Endothelial cell of umbilical vein (primary cell): ENCODE results near the gene VPS8. TPM values are rescaled to one million over a fixed set of nuclear protein-coding genes. Genes with fewer than 3 reads are reported as not detected.

ENCODE experiments used
- BruUV-seq: library from RNA; stranded (reverse); fragments of 400-500 nt; replicated peaks from 2 replicates; lab custom pipeline; 2021; lab: Mats Ljungman, UMichigan
- CTCF ChIA-PET: fragments of 300-600, 350-600 bp; sonication (Branson Sonifier 250); formaldehyde crosslinking; loops from one replicate; lab custom pipeline; 2021; ENCODE audit warnings: antibody characterized with exemption, inconsistent platforms; lab: Charles Lee
- POLR2A ChIA-PET: fragments of 300-600, 350-600 bp; sonication (Branson Sonifier 250); formaldehyde crosslinking; loops from one replicate; lab custom pipeline; 2021; ENCODE audit warnings: antibody characterized with exemption, inconsistent platforms; lab: Charles Lee
- DNase-seq: peaks from one replicate; pipeline ENCODE4 v3.0.0-alpha.2; 2011; ENCODE audit warnings: low read depth, low spot score
- FAIRE-seq: peaks from 2 replicates; lab custom pipeline; 2011; peaks lifted over from hg19 to GRCh38; lab: Jason Lieb, UNC
- H2AFZ ChIP-seq: 2 replicates; pipeline ENCODE4 v1.6.0; 2012; ENCODE audit warnings: low read depth, low read length, control low read depth, inconsistent platforms
- H3K27ac ChIP-seq: 2 replicates; pipeline ENCODE4 v1.5.1; 2011; ENCODE audit warnings: low read depth, mild to moderate bottlenecking, control low read depth, low read length, moderate library complexity; ENCODE audit not compliant: insufficient read depth
- H3K27me3 ChIP-seq, 2 experiments: 2 replicates each; pipeline versions ENCODE4 v1.6.0 to v1.6.1; 2011; ENCODE audit warnings: low read length in 2 of 2, mixed read lengths in 1 of 2; ENCODE audit not compliant: control insufficient read depth in 2 of 2, insufficient read depth in 2 of 2
- H3K36me3 ChIP-seq, 2 experiments: 2 replicates in 1 of 2; 3 replicates in 1 of 2; pipeline ENCODE4 v1.5.1; 2011; ENCODE audit warnings: low read length in 2 of 2, mild to moderate bottlenecking in 1 of 2, moderate library complexity in 1 of 2; ENCODE audit not compliant: control insufficient read depth in 2 of 2, insufficient read depth in 2 of 2; ENCODE audit errors: extremely low read depth in 1 of 2
- H3K4me1 ChIP-seq: 3 replicates; pipeline ENCODE4 v1.5.1; 2011; ENCODE audit warnings: mild to moderate bottlenecking, low read length; ENCODE audit not compliant: control insufficient read depth, insufficient read depth; ENCODE audit errors: extremely low read depth
- H3K4me2 ChIP-seq: 2 replicates; pipeline ENCODE4 v1.6.1; 2011; ENCODE audit warnings: low read length, control low read depth, mixed read lengths; ENCODE audit not compliant: insufficient read depth
- H3K4me3 ChIP-seq, 3 experiments: fragments of 200-600 bp in 1 of 3; sonication (generic), shearing (Covaris generic) in 1 of 3; replicated peaks in 1 of 3; 2 replicates each; pipeline ENCODE4 v1.5.1; 2011 to 2016; ENCODE audit warnings: control low read depth in 3 of 3, low read length in 3 of 3, mild to moderate bottlenecking in 2 of 3, inconsistent platforms in 1 of 3, low read depth in 1 of 3, moderate library complexity in 1 of 3; ENCODE audit not compliant: insufficient read depth in 1 of 3
- H3K79me2 ChIP-seq: 2 replicates; pipeline ENCODE4 v1.6.0; 2012; ENCODE audit warnings: low read length, inconsistent platforms; ENCODE audit not compliant: control insufficient read depth, insufficient read depth
- H3K9ac ChIP-seq: replicated peaks from 2 replicates; pipeline ENCODE3; 2011; ENCODE audit warnings: low read length, control low read depth; ENCODE audit not compliant: insufficient read depth; ENCODE audit errors: extremely low read depth
- H3K9me1 ChIP-seq: replicated peaks from 3 replicates; pipeline ENCODE4 v1.6.0; 2011; ENCODE audit warnings: mild to moderate bottlenecking, low read length; ENCODE audit not compliant: control insufficient read depth, insufficient read depth; ENCODE audit errors: extremely low read depth
- H3K9me3 ChIP-seq: replicated peaks from 2 replicates; pipeline ENCODE4 v1.5.1; 2012; ENCODE audit warnings: low read length, inconsistent platforms; ENCODE audit not compliant: control insufficient read depth, insufficient read depth
- H4K20me1 ChIP-seq: replicated peaks from 2 replicates; pipeline ENCODE3; 2011; ENCODE audit warnings: mild to moderate bottlenecking, low read length; ENCODE audit not compliant: control insufficient read depth, insufficient read depth; ENCODE audit errors: extremely low read depth
- EZH2 ChIP-seq: IDR thresholded peaks from 2 replicates; pipeline ENCODE4 v1.6.1; 2012; ENCODE audit warnings: borderline replicate concordance, low read depth, mild to moderate bottlenecking, moderate library complexity, low read length, inconsistent platforms; ENCODE audit not compliant: severe bottlenecking
- FOS ChIP-seq: IDR thresholded peaks from 2 replicates; pipeline ENCODE4 v1.6.1; 2011; ENCODE audit warnings: mild to moderate bottlenecking, low read length, moderate library complexity, borderline replicate concordance; ENCODE audit not compliant: insufficient read depth
- GATA2 ChIP-seq: IDR thresholded peaks from 2 replicates; pipeline ENCODE4 v1.7.0; 2011; ENCODE audit warnings: low read depth, mild to moderate bottlenecking, moderate library complexity, mixed read lengths, low read length; ENCODE audit not compliant: insufficient read length, insufficient read depth
- JUN ChIP-seq: IDR thresholded peaks from 2 replicates; pipeline ENCODE4 v1.6.1; 2011; ENCODE audit warnings: borderline replicate concordance, low read depth; ENCODE audit not compliant: insufficient read length, insufficient read depth
- MAX ChIP-seq: IDR thresholded peaks from 2 replicates; pipeline ENCODE4 v1.6.1; 2011; ENCODE audit not compliant: insufficient read depth, insufficient read length
- MYC ChIP-seq: IDR thresholded peaks from one replicate; pipeline ENCODE4 v1.6.1; 2011; ENCODE audit warnings: mild to moderate bottlenecking, low read depth, low read length
- POLR2A ChIP-seq: IDR thresholded peaks from 2 replicates; pipeline ENCODE4 v1.6.1; 2012; ENCODE audit warnings: low read depth, mild to moderate bottlenecking, control low read depth, low read length
- POLR2AphosphoS5 ChIP-seq: IDR thresholded peaks from 2 replicates; pipeline ENCODE4 v1.6.1; 2012; ENCODE audit warnings: low read depth, mild to moderate bottlenecking, control low read depth, low read length, moderate library complexity; ENCODE audit not compliant: insufficient read depth
- dilution Hi-C: fragments of 300-500 bp; cut with MboI; formaldehyde crosslinking; loops from one replicate; pipeline ENCODE4 v1.15.0; 2019; ENCODE audit warnings: low sequenced_read_pairs; ENCODE audit not compliant: extremely low pct_ligation_motif_present
- intact Hi-C: fragments of 100-400 bp; cut with micrococcal nuclease; formaldehyde crosslinking; loops from one replicate; pipeline ENCODE4 v1.10.0; 2022
- polyA plus RNA-seq, 4 experiments: library from polyadenylated mRNA; depleted of rRNA in 3 of 4; stranded (reverse) in 3 of 4; unstranded in 1 of 4; fragments of >200 nt; gene quantifications; 2 replicates each; pipeline versions ENCODE4 v1.2.1 to v1.2.3, GENCODE V29; 2011 to 2012; ENCODE audit warnings: missing spikeins in 1 of 4
- total RNA-seq: library from RNA; stranded (reverse); gene quantifications from 2 replicates; pipeline ENCODE4 v1.2.3, GENCODE V29; 2021
- TF ChIP-seq, protein P1 (sequence below), 2 donors: IDR thresholded peaks; 1 replicate in 1 of 2; 2 replicates in 1 of 2; pipeline ENCODE4 v1.5.1; 2011; ENCODE audit warnings: low read length in 2 of 2, mild to moderate bottlenecking in 2 of 2, moderate library complexity in 2 of 2, control low read depth in 1 of 2, inconsistent platforms in 1 of 2, low read depth in 1 of 2; ENCODE audit not compliant: insufficient read depth in 1 of 2; ENCODE audit errors: extremely low read depth in 1 of 2

Gene VPS8
- total and polyA plus RNA-seq, 2 donors (not counting 3 experiments of a cell fraction or from before 2014, with no cell fraction given), result 13.7 to 51.6 TPM

DNA sequence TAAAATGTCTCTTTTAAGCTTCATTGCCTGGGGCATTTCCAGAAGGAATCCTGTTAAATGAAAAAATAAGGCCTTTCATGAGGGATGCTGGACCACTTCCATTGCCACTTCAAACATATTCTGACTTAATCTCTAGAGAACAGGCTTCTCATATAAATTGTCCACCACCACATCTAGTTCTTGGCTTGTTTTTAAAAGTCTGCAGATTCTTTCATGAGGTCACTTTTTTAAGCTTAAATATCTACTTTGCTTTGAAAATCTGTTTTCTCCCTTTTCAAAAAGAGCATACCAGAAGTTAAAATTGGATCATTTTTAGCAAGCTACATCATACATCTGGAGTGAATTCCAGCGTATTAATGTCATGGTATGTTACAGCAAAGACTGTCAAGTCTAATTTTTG lies 209.3 kb downstream of the VPS8 start:
- no peaks in the 10 kb centered on the region for H3K27me3 ChIP-seq
- H3K36me3 ChIP-seq, result no peaks in the 10 kb centered on the region
- H3K9me3 ChIP-seq, result no peaks in the 10 kb centered on the region
- H3K9me1 ChIP-seq, result no peaks in the 10 kb centered on the region
- ChIA-PET CTCF (interaction anchor here (1.6 kb wide), 1 partner anchor 17 kb away, joined by 4 read pairs; no protein-coding TSS in a partner anchor), POLR2A (no interaction called here)
- peaks cover 4% of the 10 kb centered on the region for H3K4me1 ChIP-seq
- no TSS peak for BruUV-seq
- H3K4me2 ChIP-seq, result no peak overlapping the region
- TF ChIP-seq, protein P1, sequence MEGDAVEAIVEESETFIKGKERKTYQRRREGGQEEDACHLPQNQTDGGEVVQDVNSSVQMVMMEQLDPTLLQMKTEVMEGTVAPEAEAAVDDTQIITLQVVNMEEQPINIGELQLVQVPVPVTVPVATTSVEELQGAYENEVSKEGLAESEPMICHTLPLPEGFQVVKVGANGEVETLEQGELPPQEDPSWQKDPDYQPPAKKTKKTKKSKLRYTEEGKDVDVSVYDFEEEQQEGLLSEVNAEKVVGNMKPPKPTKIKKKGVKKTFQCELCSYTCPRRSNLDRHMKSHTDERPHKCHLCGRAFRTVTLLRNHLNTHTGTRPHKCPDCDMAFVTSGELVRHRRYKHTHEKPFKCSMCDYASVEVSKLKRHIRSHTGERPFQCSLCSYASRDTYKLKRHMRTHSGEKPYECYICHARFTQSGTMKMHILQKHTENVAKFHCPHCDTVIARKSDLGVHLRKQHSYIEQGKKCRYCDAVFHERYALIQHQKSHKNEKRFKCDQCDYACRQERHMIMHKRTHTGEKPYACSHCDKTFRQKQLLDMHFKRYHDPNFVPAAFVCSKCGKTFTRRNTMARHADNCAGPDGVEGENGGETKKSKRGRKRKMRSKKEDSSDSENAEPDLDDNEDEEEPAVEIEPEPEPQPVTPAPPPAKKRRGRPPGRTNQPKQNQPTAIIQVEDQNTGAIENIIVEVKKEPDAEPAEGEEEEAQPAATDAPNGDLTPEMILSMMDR (IDR thresholded peaks at IDR 0.05; ENCODE audit: extremely low read depth in 1 of 2, insufficient read depth in 1 of 2, low read depth in 1 of 2, low read length in 2 of 2), result no peak
- TF ChIP-seq FOS (no peak), POLR2A (no peak), MYC (no peak), JUN (no peak), POLR2AphosphoS5 (no peak), EZH2 (no peak), GATA2 (no peak), MAX (no peak)
- H2AFZ ChIP-seq, result no peak overlapping the region
- no peak overlapping the region for H3K4me3 ChIP-seq
- no peaks in the 10 kb centered on the region for H3K79me2 ChIP-seq
- H3K27ac ChIP-seq, result no peak overlapping the region
- H3K9ac ChIP-seq, result no peak overlapping the region
- no peak for FAIRE-seq
- dilution Hi-C loops (no loop called here), intact Hi-C loops (no loop called here)
- no peak for DNase-seq
- no peaks in the 10 kb centered on the region for H4K20me1 ChIP-seq
